Measurements from ENCODE around the gene PSTPIP2.

The PSTPIP2 gene

GRCh38 chr18:46037512-46038305 is 34.4 kb downstream of the PSTPIP2 start:
- no peak overlapping the region for H3K4me3 ChIP-seq (ENCODE audit: control insufficient read depth, low read depth, low read length)
- DNase-seq (ENCODE audit: low read depth), result no peak
- TF ChIP-seq, protein P1, sequence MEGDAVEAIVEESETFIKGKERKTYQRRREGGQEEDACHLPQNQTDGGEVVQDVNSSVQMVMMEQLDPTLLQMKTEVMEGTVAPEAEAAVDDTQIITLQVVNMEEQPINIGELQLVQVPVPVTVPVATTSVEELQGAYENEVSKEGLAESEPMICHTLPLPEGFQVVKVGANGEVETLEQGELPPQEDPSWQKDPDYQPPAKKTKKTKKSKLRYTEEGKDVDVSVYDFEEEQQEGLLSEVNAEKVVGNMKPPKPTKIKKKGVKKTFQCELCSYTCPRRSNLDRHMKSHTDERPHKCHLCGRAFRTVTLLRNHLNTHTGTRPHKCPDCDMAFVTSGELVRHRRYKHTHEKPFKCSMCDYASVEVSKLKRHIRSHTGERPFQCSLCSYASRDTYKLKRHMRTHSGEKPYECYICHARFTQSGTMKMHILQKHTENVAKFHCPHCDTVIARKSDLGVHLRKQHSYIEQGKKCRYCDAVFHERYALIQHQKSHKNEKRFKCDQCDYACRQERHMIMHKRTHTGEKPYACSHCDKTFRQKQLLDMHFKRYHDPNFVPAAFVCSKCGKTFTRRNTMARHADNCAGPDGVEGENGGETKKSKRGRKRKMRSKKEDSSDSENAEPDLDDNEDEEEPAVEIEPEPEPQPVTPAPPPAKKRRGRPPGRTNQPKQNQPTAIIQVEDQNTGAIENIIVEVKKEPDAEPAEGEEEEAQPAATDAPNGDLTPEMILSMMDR (IDR thresholded peaks at IDR 0.05; ENCODE audit: control insufficient read depth, insufficient read depth, low read depth, low read length, missing control alignments), result no peak

- no peak for DNase-seq (ENCODE audit: low read depth)
Measured at GRCh38 chr18:46035696-46036680, 36.1 kb downstream of the PSTPIP2 start.

DNA sequence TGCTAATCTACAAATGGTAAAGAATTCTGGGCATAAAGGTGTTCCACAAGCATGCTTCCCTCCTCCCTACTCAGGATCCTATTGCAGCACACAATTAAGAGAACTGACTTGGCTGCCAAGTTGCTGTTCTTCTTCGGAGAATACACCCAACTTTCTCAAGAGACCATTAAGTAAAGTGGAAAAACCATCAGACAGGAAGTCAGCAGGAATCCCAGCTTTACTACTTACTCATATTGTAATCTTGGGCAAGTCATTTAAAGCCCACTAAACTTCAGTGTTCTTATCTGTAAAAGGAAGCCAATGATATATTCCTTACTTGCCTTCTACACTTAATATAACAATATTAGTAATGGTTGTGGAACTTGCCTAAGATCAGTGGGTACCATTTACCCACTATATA is 37.8 kb downstream of the PSTPIP2 start:
- TF ChIP-seq, protein P1 (IDR thresholded peaks at IDR 0.05; ENCODE audit: control insufficient read depth, insufficient read depth, low read depth, low read length, missing control alignments), result no peak
- DNase-seq (ENCODE audit: low read depth), result peak; percentile 33

More at GRCh38 chr18:46035696-46036680, 36.1 kb downstream of the PSTPIP2 start:
- H3K4me3 ChIP-seq (ENCODE audit: control insufficient read depth, low read depth, low read length), result no peak overlapping the region
- TF ChIP-seq, protein P1 (IDR thresholded peaks at IDR 0.05; ENCODE audit: control insufficient read depth, insufficient read depth, low read depth, low read length, missing control alignments), result no peak

GRCh38 chr18:46031741-46032140 is 40.3 kb downstream of the PSTPIP2 start:
- no peak overlapping the region for H3K4me3 ChIP-seq (ENCODE audit: control insufficient read depth, low read depth, low read length)
- DNase-seq (ENCODE audit: low read depth), result no peak
- TF ChIP-seq, protein P1 (IDR thresholded peaks at IDR 0.05; ENCODE audit: control insufficient read depth, insufficient read depth, low read depth, low read length, missing control alignments), result no peak

More for the DNA sequence above, 37.8 kb downstream of the PSTPIP2 start:
- no peak overlapping the region for H3K4me3 ChIP-seq (ENCODE audit: control insufficient read depth, low read depth, low read length)

GRCh38 chr18:46028536-46028891 is 43.5 kb downstream of the PSTPIP2 start:
- peak overlapping the region; percentile 42 for H3K4me3 ChIP-seq (ENCODE audit: control insufficient read depth, low read depth, low read length)
- no peak for DNase-seq (ENCODE audit: low read depth)
- TF ChIP-seq, protein P1 (IDR thresholded peaks at IDR 0.05; ENCODE audit: control insufficient read depth, insufficient read depth, low read depth, low read length, missing control alignments), result no peak

DNA sequence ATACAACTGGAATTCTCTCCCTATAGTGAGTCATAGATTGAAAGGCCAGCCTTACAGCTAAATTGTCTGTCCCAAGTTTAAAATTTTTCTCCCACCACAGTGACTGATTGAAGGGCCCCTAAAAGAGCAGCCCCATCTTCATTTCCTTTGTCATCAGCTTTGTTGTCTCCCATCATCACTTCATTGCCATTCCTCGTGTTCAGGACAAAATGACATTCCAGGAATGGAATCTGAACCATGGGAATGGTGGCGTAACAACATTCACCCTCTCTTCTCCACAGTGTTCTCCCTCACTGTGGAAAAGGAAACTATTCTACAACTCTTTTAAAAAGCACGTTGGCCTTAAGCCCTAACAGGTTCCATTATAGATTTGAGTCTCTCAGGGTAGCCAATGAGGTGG is 52.1 kb downstream of the PSTPIP2 start:
- no peak for DNase-seq (ENCODE audit: low read depth)
- H3K4me3 ChIP-seq (ENCODE audit: control insufficient read depth, low read depth, low read length), result no peak overlapping the region
- TF ChIP-seq, protein P1 (IDR thresholded peaks at IDR 0.05; ENCODE audit: control insufficient read depth, insufficient read depth, low read depth, low read length, missing control alignments), result no peak
